Measurements from ENCODE around the gene RASL11A. TPM values are rescaled to one million over a fixed set of nuclear protein-coding genes. Genes with fewer than 3 reads are reported as not detected.
"Not testable (repeated sequence)": the region's sequence is repeated elsewhere in the genome, so short reads cannot be mapped to it uniquely, and the experiment has no call there.

RASL11A gene
- total RNA-seq, 1 donor from 2014 or later, result 24.7 TPM

DNA sequence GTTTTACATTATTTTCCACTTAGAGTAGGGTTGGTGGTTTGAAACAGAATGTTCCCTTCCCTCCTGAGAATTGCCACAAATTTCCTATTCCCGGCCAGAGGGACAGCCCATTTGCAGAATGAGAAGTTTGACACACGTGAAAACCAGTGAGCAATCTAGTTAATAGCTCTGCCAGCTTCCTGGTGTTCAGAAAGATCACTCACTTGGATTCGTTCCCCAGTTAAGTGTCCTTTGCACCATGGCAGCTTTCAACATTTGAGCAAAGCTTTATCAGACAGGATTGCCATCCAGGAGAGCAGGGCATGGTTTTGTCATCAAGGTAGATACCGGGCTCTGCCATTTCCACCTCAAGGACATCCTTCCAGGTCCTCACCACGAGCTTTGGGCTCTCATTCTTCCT lies 28.2 kb downstream of the RASL11A start:
- DNase-seq (ENCODE audit: low spot score), result no peak

DNA sequence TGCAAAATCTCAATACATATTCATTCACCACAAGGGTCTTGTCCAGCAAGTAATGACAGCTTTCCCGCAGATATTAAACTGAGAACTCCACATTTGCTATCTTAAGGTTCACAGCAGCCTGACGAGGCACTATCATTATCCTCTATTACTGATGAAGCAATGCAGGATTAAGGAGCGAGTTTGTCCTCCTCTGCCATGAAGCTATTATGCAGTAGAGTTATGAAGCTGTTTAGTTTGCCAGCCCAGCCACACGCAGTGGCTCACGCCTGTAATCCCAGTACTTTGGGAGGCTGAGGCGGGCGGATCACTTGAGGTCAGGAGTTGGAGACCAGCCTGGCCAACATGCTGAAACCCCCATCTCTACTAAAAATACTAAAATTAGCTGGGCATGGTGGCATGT lies 29.8 kb downstream of the RASL11A start:
- not testable (repeated sequence) for DNase-seq (ENCODE audit: low spot score)

DNA sequence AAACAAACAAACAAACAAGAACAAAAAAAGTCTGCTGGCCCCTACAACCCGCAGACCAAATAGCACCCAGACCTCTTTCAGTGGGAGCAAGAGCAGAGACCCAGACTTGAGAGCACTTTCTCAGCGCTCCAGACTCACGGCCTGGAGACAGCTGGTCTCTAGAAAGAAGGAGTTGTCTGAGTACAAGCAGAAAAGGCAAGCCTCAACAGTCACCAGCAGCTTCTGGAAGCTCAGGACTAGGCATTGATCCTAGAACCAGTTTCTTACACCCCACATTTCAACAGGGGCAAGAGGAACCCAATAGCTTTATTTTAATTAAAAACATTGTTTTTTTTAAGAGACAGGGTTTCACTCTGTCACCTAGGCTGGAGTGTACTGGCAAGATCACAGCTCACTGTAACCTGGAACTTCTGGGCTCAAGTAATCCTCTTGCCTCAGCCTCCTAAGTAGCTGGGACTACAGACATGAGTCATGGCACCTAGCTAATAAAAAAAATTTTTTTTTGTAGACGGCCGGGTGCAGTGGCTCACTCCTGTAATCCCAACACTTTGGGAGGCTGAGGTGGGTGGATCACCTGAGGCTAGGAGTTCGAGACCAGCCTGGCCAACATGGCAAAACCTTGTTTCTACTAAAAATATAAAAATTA lies 30.4 kb downstream of the RASL11A start:
- DNase-seq (ENCODE audit: low spot score), result no peak

DNA sequence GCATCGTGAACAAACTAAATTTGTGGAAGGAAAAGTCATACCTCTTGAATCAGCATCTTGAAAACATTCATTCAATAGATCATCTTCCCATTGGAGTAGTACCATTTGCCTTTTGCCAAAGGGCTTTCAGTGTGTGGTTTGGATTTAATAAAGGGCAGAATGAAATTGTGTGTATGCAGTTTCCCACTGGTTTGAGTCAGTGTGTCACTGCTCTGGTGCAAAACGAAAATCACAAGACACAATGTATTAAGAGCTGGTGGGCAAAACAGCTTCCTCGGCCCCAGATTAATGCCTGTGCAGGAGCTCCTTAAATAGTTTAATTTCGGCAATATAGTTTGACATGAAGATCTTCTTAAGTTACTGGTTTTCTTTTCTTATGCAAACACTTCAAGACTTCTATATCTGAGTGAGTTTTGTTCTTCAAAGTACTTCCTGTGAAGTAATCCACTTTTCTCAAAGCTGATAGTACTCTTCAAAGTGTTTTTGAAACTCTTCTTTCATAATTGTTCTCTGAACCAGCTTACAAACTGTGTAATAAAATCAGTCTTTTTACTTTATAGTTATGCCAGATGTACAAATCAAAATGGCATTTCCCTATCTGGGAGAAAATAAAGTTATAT lies 32.1 kb downstream of the RASL11A start:
- DNase-seq (ENCODE audit: low spot score), result no peak

DNA sequence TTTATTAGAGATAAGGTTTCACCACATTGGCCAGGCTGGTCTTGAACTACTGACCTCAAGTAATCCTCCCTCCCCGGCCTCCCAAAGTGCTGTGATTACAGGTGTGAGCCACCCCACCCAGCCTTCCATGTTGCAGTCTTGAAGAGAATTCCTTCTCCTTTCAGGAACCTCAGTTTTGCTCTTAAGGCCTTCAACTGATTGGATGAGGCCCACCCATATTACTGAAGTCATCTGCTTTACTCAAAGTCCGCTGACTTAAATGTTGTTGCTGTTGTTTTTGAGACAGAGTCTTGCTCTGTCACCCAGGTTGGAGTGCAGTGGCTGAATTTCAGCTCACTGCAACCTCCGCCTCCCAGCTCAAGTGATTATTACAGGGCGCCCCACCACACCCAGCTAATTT lies 33.5 kb downstream of the RASL11A start:
- DNase-seq (ENCODE audit: low spot score), result no peak

DNA sequence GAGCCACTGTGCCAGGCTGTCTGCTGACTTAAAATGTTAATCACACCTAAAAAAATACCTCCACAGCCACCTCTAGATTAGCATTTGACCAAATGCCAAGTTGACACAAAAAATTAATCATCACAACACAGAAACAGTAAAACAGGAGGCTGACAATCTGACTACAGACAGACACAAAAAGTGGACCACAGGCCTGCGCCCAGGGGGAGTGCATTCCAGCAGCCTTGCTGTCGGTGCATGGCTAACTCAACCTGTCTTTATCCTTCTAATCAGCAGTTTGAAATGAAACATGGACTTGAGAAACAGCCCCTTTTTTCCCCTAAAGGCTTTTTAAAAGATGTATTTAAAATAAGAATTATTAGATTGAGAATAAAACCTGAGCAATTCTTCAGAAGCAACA lies 34.0 kb downstream of the RASL11A start:
- no peak for DNase-seq (ENCODE audit: low spot score)

DNA sequence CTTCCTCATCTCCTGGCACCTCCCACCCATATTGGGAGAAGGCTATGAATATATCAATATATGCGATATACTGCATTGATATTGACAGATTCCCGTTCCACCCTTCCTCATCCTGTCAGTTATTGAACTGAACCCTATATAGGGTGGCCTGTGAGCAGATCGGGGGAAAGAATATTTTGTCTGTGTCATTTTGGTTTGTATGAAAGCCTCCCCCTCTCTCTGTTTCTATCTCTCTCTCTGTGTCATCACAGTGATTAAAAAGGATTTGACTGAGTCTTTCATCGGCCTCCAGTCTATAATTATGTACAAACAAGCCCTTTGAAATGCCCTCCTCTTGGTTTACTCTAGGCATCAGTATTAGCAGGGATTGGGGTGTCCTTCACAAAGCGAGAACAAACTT lies 35.7 kb downstream of the RASL11A start:
- DNase-seq (ENCODE audit: low spot score), result no peak

DNA sequence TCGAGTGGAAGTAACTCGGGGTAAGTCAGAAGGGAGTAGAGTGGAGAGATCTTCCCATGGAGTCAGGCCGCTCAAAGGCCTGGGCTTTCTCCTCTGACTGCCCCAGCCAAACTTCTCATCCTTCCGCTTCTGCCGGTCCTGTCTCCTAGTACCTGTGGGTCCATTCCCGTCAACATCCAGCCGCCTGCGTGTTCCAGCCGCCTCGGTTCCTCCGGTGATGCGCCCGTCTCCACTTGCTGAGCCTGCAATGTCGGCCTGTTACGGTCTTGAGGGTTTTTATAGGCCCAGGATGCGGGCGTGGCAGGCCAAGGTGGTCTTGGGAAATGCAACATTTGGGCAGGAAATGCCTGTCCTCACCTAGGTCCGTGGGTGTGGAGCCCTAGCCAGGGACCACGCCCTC lies 38.3 kb downstream of the RASL11A start:
- no peak for DNase-seq (ENCODE audit: low spot score)

DNA sequence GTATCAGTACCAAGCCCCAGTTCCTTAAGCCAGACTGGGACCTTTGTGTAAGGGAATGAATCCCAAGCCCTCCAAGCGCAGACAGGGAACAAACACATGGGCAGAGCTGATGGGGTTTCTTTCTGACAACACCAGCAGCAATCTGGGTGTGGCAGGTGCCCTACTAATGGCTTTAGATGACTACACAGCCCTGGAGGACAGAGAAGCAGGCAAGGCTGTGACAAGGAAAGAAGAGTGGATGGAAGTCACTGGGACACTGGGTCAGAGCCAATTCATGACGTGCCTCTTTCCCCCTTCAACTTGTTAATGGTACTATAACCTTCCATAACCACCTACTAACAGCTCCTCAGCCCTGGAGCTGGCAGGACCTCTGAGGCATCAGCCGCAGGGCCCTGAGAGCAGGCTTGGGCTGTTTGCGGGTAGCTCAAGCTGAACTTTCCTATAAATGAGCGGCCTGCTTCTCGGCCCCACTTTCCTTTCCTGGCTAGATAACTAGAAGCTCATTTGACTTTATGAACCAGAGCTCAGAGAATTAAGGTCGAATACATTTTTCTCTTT lies 38.9 kb downstream of the RASL11A start:
- no peak for DNase-seq (ENCODE audit: low spot score)

DNA sequence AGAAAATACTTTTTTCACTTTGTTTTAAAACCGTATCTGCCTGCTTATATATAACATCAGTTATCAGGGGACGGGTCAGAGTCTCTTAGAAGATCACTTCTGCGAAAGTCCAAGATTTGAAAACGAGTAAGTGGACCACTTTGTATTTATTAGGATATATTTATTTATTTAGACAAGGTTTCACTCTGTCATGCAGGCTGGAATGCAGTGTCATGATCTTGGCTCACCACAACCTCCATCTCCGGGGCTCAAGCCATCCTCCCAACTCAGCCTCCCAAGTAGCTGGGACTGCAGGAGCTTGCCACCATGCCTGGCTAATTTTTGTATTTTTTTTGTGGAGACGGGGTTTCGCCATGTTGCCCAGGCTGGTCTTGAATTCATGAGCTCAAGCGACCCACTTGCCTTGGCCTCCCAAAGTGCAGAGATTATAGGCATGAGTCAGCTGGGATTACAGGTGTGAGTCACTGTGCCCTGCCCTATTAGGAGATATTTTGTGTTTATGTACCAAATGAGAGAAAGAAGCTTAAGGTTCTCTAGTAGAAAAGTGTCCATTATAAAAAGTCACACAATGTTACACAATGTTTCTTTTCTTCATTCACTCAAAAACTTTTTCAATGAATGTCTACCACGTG lies 39.5 kb downstream of the RASL11A start:
- no peak for DNase-seq (ENCODE audit: low spot score)

DNA sequence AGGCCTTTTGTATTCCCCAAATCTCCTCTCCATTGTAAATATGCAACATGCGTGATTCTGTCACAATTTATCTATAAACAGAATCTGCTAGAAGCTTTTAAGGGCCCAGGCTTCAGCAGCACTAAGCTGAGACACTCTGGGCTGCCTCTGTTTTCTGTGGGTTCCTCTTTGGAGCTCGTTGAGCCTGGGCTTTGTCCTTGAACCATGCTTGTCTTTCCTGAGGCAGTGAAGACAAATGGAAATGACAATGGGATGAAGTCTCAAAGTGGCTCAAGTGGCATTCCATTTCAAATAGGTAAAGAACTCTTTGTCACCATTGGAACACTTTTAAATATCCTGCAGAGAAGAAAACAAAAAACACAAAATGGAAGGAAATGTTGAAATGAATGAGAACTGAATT lies 40.3 kb downstream of the RASL11A start:
- DNase-seq (ENCODE audit: low spot score), result no peak

DNA sequence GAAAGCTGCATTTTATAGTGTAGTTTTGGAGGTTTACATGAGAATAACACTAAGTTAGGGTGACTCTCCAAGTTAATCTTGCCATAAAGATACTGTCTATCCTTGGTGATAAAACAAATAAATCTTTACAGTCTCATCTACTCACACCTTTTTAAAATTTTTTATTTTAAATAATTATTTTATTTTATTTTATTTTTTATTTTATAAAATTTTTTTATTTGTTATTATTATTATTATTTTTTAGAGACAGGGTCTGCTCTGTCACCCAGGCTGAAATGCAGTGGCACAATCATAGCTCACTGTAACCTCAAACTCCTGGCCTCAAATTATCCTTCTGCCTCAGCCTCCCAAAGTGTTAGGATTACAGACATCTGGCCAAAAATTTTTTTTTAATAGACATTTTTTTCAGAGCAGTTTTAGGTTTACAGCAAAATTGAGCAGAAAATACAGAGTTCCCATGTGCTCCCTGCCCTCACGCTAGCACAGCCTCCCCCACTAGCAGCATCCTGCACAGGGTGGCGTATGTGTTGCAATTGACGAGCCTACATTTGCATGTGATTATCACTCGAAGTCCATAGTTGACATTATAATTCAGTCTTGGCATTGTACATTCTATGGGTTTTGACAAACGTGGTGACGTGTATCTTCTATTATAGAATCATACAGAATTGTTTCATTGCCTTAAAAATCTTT lies 41.0 kb downstream of the RASL11A start:
- DNase-seq (ENCODE audit: low spot score), result no peak

DNA sequence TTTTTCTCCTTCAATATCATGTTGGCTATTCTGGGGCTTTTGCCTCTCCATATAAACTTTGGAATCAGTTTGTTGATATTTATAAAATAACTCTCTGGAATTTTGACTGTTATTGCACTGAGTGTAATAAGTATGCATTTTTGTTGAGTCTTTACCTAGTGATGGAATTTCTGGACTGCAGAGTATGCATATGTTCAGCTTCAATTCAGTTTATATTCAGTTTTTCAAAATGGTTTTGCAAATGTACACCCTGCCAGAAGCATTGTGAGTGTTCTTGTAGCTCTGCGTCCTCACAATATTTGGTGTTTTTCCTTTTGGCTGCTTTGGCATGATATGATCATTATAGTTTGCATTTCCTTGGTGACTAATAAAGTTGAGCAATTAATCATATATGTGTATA lies 43.1 kb downstream of the RASL11A start:
- DNase-seq (ENCODE audit: low spot score), result no peak

DNA sequence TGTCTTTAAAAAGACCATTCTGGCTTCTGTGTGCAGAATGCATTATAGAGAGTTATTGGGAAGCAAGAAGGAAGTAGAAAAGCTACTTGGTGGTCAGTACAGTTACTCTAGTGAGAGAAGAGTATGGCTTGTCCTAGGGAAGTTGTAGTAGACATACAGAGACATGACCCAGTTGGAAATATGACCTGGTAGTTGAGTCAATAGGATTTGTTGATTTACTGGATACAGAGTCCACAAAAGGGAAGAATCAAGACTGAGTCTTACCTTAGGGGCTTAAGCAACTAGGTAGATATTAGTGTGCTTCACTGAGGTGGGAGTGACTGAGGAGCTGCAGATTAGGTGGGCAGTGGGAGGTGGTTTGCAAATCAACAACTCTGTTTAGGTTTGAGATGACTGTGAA lies 48.8 kb downstream of the RASL11A start:
- DNase-seq (ENCODE audit: low spot score), result no peak

DNA sequence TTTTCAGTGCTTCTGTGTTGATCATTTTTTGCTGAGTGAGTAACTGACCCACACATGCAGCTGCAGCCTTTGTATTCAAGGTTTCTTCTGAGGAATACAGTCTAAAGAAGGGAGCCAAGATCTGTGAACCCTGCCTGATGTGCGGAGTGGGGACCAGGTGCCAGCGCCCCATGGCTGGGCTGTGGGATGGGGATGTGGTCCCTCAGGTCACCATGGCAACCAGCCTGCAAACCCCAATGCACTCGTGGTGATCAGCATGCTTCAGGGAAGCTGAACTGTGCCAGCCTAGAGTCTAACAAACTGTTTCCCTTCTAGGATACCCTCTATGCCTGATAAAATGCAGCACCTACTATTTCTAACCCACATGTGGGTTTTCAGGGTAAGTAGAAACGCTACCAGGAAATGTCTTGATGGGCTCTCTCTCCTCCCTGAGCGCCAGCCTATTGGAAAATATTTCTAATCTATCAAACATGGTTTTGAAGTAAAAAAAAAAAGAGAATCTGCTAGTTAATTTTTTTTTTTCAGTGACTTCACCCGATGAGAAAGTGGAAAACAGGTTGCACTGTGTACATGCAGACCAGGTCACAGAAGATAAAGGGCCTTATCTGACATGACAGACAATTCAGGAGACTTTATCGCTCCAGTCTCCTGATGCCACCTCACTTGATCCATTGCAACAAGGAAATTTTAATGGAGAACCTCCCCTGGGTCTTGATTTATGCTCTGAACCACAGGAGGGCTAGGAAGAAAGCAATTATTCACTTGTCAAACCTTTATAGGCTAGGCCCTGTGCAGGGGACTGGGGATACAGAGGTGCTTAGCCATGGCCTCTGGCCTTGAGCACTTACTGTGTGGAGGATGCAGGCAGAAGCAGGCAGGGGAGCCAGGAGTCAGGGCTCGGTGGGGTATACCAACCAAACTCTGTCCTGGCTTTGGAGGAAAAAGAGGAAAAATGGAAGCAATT lies 51.1 kb downstream of the RASL11A start:
- no peak for DNase-seq (ENCODE audit: low spot score)

DNA sequence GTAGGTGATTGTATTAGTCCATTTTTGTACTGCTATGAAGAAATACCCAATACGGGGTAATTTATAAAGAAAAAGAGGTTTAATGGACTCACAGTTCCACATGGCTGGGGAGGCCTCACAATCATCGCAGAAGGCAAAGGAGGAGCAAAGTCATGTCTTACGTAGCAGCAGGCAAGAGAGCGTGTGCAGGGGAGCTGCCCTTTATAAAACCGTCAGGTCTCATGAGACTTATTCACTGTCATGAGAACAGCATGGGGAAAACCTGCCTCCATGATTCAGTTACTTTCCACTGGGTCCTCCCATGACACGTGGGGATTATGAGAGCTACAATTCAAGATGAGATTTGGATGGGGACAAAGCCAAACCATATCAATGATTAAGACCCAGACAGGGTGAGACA lies 51.8 kb downstream of the RASL11A start:
- DNase-seq (ENCODE audit: low spot score), result not testable (repeated sequence)

Other genes with a start within 250 kb of the RASL11A start
- 25.2 TPM for gene USP12, start 99.0 kb upstream of the RASL11A start, total RNA-seq
- gene RPL21, start 19.3 kb upstream of the RASL11A start, total RNA-seq, result 719 TPM
- 115 TPM for gene GTF3A, start 153.8 kb downstream of the RASL11A start, total RNA-seq
- gene MTIF3, start 179.7 kb downstream of the RASL11A start, total RNA-seq, result 55.1 TPM

Measured in mesenteric fat pad (tissue), 1 donor.